Stimulated activated CD4-positive, alpha-beta T cell treated with anti-CD3 and anti-CD28 coated beads, Interleukin-15, amount 100 ng/mL, for 48 hours (primary cell): ENCODE data around the gene EOLA1.
A peak's percentile ranks its signal among the peaks of the same experiment; 100 is the strongest.
"Not testable (repeated sequence)": the region's sequence is repeated elsewhere in the genome, so short reads cannot be mapped to it uniquely, and the experiment has no call there.

ENCODE experiments used
- DNase-seq, 2 donors: peaks; one replicate each; pipeline ENCODE4 v3.0.0-alpha.2; 2020; ENCODE audit warnings: low read depth in 2 of 2

Gene EOLA1

DNA sequence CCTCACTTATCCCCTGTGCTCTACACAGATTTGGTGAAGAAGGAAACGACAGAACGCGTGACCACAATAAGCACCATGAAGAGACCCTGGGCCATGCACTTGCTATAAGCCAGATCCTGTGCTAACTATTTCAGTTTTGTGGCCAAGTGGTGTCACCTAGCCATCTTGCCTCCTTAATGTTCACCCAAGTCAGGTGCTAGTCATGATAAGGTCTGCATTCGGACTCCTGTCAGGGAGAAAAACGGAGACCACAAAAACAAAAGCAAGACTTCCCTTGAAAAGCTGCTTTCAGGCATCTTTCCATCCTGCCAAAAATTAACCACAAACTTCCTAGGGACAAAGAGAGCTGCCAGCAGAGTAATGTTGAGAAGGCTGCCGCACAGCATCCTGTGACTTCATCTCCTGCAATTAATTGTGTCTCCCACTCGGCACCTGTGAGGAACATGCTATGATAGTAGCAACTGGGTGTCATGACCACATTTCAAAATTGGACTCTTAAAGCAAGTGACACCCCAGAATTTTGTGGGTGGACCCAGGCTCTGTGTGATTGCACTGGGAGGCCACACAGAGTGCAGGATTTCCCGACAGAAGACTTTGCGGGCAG lies 26.9 kb upstream of the EOLA1 start:
- no peak for DNase-seq

DNA sequence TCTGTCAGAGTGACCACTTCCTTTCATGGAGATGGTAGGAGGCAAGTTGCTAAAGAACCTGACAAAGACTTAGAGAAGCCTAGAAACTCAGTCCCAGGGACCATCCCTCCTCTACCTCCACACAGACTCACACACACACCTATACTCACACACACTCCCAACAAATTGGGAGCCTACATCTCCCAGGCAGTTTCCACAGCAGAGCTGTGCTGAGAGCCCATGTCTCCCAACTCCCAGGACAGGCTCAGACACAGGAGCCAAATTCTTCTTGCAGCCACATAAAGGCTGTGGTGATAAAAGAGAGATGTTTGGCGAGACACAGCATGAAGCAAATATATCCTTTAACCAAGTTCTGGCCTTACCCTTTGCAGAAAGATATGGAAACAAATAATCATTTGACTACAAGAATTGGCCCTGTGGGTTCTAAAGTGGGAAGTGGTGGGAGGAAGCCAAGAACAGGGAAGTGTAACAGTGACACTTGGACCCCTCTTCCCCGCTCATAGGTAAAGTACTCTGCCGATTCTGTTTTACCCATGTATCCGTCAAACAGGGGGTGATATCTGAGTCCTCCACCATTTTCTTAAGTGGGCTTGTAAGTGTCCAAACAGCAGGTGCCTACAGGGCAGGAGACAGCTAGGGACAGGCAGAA lies 24.7 kb upstream of the EOLA1 start:
- DNase-seq = no peak

DNA sequence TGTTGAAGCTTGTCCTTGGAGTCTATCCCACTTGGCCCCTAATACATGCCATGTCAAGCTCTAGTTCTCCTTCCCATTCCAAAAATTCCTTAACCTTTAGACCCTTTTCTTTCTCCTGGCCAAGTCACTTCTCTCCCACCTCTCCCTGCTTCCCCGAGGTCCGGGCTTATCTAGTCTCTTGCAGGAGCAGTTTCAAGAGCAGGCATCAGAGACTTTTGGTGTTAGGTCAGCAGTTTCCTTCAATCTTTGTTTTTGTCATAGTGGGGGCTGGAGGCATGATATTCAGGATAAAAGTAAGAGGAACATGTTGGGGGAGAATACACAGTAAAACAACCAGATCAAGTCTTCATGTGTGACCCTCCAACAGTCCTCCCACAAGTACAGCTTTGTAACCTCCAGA lies 24.2 kb upstream of the EOLA1 start:
- no peak for DNase-seq

DNA sequence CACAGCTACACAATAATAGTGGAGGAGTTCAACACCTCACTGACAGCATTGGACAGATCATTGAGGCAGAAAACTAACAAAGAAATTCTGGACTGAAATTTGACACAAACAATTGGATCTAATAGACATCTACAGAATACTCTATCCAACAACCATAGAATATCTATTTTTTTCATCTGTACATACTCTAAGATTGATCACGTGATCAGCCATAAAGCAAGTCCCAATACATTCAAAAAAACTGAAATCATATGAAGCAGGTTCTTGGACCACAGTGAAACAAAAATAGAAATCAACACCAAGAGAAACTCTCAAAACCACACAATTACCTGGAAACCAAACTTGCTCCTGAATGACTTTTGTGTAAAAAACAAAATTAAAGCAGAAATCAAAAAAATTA lies 23.5 kb upstream of the EOLA1 start:
- DNase-seq = no peak

DNA sequence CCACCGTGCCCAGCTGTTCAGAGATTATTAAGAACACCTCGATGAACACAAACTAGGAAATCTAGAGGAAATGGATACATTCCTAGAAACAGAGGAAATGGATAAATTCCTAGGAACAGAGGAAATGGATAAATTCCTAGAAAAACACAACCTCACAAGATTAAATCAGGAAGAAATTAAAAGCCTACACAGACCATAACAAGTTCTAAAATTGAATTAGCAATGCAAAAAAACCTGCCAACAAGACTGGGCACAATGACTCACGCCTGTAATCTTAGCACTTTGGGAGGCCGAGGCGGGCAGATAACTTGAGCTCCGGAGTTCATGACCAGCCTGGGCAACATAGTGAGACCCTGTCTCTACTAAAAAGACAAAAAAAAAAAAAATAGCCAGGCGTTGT lies 22.6 kb upstream of the EOLA1 start:
- DNase-seq = no peak

DNA sequence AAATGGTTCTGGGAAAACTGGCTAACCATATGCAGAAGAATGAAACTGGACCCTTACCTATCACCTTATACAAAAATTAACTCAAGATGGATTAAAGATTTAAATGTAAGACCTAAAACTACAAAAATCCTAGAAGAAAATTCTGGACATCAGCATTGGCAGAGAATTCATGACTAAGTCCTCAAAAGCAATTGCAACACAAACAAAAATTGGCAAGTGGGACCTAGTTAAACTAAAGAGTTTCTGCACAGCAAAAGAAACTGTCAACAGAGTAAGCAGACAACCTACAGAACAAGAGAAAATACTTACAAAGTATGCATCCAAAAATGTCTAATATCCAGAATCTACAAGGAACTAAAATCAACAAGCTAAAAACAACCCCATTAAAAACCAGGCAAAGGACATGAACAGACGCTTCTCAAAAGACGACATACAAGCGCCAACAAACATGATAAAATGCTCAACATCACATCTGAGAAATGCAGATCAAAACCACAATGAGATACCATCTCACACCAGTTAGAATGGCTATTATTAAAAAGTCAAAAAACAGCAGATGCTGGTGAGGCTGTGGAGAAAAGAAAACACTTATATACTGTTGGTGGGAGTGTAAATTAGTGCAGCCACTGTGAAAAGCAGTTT lies 20.1 kb upstream of the EOLA1 start:
- not testable (repeated sequence) for DNase-seq

DNA sequence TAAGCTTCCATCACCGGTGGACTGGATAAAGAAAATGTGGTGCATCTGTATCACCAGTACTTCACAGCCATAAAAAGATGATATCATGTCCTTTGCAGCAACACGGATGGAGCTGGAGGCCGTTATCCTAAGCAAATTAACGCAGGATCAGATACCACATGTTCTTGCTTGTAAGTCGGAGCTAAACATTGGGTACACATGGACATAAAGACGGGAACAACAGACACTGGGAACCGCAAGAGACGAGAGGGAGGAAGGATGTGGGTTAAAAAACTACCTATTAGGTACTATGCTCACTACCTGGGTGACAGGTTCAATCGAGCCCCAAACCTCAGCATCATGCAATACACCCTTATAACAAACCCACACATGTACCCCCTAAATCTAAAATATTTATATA lies 19.4 kb upstream of the EOLA1 start:
- no peak for DNase-seq

DNA sequence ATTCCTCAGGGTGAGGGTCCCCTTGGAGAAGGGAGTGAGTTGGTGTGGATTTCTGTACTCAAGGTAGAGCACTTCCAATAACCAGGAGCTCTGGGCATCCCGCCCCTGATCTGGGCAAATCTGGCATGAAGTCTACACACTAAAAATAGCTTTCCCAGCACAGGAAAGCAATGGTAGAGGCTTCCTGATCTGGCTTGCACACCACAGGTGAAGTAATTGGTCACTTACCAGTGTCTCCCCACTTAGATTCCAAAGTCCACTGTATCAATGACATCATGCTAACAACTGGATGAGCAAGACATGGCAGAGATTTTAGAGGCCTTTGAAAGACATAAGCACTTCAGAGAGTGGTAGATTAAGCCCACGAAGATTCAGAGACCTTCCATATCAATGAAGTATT lies 17.9 kb upstream of the EOLA1 start:
- DNase-seq = no peak

DNA sequence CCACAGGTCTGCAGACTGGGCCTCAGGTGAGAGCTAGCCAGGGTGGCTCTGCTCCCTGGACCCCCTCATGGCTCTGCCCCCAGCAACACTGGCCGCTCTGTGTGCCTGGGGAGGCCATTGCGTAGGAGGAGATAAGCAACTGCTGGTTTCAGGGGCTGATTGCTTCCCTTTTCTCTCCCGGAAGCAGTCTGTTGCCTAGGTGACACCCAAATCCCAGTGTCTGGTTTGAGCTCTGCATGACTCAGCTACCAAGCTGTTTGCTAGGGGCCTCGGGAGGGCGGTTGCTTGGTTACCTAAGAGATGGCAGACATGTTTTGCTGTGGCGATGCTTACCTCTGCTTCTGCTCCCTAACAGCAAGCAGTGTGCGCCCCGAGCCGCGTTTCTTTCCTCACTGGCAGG lies 15.4 kb upstream of the EOLA1 start:
- DNase-seq = peak; percentile 45 to 51

DNA sequence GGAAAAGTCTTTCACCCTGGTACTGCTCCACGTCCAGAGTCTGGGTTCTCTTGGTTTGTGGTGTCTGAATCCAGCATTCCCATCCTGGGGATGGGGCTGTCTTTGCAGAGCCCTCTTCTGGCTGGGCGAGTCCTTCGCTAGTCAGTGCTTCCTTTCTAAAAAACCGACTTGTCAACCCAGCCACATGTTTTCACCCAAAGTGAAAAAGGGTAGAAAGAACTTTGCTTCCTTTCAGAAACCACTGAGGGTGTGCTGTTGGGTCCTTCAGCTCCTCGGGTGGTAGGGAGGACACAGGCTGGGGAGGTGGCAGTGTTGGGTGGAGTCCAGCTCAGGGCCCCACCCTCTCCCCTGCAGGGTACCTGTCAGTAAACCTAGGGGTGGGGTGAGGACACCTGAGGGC lies 14.9 kb upstream of the EOLA1 start:
- not testable (repeated sequence) for DNase-seq

DNA sequence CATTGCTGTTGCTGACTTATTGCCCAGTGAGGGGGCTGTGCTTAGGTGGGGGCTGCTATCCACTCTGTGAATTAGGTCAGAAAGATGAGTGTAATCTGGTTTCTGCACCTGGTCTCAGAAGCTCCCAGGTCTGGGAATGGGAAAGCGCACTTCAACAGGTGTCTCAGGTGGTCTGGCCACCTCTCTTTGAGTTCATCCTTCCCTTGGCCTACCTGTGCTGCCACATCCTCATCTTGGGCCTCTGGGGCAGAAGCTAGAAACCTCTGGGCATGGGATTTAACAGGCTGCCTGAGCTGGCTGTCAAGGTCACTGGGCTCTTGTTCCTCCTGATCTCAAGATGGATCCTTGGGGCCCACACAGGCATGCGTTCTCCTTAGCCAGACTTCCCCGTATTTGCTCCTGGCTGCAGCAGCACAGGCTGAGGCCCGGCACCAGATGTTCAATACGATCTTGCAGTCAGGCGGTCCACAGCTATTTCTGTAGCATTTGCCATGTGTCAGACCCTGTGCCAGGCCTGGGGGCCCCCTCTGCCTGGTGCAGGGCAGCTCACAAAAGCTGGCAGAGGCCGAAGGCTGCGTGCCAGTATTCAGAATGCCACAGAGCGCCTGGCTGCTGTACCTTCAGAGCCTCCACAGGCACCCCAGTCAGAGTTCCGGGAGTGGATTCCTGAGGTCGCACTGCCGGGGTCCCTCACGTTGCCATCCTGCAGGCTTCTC lies 14.3 kb upstream of the EOLA1 start:
- DNase-seq = not testable (repeated sequence)

DNA sequence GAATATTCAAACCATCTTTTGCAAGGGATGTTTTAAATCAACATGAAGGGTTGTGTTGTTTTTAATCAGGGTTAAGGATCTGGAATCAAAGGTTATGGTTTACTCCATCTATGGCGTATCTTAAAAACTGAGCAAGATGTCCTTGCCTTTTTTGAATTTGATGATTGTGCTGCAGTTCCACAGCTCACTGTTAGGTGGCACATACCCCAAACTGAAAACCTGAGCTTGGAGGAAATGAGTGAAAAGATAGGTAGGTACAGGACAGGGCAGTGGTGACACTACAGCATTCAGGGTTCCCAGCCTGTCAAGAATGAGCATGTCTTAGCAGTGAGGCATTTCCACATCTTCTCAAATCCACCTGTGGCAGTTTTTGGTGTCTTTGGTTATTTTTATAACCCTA lies 13.1 kb upstream of the EOLA1 start:
- no peak for DNase-seq

DNA sequence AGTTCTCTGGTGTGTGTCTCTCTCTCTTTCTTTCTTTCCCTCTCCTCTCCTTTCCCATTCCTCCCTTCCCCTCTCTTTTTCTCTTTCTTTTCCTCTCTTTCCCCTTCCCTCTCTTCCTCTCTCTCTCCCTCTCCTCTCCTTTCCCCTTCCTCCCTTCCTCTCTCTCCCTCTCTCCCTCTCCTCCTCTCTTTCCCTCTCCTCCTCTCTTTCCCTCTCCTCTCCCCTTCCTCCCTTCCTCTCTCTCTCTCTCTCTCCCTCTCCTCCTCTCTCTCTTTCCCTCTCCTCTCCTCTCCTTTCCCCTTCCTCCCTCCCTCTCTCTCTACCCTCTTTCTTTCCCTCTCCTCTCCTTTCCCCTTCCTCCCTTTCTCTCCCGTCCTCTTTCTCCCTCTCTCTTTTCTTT lies 12.4 kb upstream of the EOLA1 start:
- DNase-seq = no peak

DNA sequence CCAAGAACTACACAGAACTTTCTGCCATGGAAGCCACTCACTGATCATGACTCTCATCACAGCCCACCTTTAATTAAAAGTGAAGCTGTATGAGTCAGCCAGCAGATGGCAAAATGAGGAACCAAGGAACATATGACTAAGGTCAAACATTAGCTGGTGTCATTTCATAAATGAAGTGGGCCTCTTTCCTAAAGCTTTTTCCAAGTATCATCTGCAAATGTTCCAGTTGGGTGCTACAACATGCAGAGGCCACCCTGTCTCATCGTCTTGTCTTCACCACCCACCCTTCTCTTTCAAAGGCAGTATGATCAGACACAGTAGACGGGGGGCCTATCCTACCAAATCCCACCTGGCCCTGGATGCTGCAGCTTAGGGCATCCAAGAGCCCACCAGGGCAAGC lies 9.2 kb upstream of the EOLA1 start:
- DNase-seq = no peak

DNA sequence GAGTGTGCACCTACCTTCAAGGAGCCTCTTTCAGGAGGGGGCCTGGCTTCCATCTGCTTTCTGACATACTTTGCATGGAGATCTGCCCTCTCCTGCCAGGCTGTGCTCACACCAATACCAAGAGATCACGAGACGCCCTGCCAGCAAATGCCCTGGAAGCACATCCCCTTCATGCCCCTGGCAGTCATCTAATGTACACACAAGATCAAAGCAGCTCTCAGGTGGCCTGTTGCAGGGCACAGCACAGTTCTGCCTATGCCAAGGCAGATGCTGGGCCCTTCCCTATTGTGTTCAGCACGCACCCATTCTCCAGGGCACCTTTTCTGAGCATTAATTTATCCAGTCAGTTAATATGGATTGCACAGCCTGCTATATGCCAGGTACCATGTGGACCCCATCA lies 7.9 kb upstream of the EOLA1 start:
- not testable (repeated sequence) for DNase-seq

DNA sequence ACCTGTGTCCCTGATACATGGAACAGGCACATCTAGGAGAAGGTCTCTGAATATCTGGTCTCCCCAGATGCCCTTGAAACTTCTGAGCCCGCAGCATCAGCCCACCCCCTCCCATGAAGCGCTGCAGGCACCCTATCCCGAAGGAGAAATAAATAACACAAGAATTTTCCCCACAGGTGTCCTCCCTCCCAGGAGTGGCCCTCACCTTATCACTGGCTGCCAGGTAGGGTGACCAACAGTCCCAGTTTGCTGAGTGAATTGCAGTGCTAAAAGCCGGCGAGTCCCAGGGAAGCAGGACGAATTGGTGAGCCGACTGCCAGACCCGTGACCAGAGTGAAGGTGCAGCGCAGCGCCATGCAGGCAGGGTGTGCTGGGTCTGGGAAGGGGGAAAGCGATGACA lies 6.8 kb upstream of the EOLA1 start:
- DNase-seq = not testable (repeated sequence)

DNA sequence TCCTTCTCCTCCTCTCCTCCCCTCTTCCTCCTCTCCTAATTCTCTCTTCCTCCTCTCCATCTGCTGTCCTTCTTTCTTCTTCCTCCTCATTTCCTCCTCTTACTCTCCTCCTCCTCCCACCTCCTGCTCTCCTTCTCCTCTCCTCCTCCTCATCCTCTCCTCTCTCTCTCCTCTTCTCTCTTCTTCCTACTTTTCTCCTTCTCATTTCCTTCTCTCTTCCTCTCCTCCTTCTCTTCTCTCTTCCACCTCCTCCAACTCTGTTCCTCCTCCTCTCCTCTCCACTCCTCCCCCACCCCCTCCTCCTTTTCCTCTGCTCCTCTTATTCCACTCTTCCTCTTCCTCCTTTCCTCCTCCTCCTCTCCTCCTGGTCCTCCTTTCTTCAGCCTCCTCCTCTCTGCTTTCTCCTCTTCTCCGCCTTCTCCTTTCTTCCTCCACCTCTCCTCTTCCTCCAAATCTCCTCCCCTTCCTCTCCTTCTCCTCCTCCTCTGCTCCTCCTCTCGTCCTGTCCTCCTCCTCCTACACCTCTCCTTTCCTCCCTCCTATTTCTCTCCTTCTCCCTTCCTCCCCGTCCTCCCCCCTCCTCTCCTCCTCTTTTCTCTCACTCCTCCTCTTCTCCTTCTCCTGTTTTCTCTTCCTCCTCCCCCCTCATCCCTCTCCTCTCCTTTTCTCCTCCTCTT lies 5.7 kb upstream of the EOLA1 start:
- not testable (repeated sequence) for DNase-seq

DNA sequence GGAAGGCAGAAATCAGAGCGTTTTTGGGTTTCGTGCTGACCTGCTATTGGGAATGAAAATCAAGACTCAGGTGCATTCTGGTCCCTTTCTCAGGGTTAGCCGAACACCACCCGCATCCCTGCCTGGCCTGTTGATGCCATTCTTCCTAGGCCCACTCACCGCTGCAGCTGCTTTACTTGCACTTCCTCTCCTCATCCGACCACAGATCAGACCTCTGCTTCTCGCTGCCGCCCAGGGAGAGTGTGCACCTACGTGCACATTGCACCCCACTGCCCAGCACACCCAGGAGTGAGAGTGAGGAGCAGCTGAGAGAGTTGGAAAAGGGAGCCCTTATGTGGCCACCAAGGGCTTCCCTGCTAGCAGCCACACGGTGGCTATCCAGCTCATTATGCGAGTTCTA lies 3.3 kb upstream of the EOLA1 start:
- not testable (repeated sequence) for DNase-seq

DNA sequence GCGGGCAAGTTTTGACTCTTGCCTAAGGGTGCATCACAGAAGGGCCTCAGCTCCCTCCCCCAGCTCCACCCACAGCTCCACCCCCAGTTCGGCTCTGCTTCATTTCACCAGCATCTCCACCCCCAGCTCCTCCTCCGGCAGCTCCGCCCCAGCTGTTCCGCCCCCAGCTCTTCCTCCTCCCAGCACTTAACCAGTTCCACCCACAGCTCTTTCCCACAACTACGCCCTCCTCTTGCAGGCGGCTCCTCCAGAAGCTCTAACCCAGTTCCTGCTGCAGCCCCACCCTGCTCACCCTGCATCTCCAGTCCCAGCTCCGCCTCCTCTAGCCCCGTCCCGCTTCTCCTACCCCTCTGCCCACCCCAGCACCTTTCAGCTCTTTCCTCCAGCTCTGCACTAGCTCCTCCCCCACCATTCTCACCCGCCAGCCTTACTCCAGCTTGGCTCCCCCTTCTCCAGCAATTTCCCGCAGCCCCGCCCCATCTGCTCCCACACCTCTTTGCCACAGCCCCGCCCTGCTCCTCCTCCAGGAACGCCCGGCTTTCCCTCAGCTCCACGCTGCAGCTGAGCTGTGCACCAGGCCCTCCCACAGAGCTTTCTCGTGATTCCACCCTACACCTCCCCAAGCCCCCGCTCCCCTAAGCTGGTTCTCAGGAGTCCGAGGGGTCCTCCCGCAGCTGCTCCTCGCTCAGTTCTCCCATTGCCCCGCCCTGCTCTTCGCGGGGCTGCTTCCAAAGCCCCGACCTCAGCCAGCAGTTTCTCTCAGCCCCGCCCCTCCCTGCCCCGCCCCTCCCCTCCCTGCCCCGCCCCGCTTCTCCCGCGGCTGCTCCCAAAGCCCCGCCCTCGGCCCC lies 1.3 kb upstream of the EOLA1 start:
- DNase-seq = peak; percentile 71 to 76

DNA sequence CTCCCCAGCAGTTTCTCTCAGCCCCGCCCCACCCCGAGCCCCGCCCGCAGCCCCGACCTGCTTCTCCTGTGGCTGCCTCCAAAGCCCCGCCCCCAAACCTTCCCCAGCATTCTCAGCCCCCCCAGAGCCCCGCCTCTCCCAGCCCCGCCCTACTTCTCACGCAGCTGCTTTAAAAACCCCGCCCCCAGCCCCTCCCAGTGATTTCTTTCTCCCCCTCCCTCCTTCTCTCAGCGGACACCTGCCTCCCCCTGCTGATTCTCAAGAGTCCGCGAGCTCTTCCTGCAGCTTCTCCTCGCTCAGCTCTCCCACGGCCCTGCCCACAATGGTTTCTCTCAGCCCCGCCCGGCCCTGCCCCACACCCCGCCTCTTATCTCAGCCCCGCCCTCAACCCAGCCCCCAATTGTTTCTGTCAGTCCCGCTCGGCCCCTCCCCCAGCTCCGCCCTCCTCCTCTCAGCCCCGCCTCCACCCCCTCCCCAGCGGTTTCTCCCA lies 636 bp upstream of the EOLA1 start:
- peak; percentile 83 to 85 for DNase-seq

DNA sequence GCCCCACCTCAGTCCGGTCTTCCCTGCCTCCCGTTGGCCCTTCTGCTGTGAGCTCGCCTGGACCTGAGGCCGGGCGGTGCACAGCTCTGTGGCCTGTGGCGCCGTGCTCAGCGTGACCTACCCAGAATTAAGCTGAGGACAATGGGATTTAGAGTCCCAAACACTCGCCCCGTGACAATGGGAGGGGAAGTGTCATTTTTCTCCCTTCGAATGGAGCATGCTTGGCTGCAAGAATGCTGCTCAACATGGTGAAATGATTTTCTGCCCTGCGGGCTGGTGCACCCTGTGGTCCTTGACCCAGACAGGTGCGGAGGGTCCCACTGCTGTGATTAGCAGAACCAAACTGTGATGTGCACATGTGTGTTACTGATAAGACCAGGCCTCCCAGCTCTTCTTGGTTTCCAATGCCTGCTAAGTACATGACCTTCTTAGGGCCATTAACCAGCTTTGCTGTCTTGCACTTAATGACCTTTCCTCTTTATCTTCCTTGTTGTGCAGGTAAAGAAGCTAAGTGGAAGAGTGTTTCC lies 772 bp downstream of the EOLA1 start:
- DNase-seq = no peak
